IMR-90 (cell line): ENCODE measurements around the gene OTULINL. TPM values are rescaled to one million over a fixed set of nuclear protein-coding genes. Genes with fewer than 3 reads are reported as not detected.

ENCODE experiments used
- ATAC-seq: fragments of 200-7000 bp; cut with Tn5 transposase; 2 replicates; pipeline ENCODE4 v1.9.1; 2020; ENCODE audit warnings: low read depth, mild to moderate bottlenecking, moderate library complexity
- BruUV-seq: library from RNA; stranded (reverse); fragments of 400-500 nt; replicated peaks from 2 replicates; lab custom pipeline; 2021; lab: Mats Ljungman, UMichigan
- CTCF ChIA-PET: fragments of 300-600 bp; formaldehyde crosslinking; extraction: SDS; loops from one replicate; lab custom pipeline; 2021; ENCODE audit warnings: antibody characterized with exemption; lab: Yijun Ruan, JAX
- POLR2A ChIA-PET: fragments of 300-600 bp; sonication (Branson Sonifier 250); formaldehyde crosslinking; loops from one replicate; lab custom pipeline; 2022; ENCODE audit warnings: antibody characterized with exemption; ENCODE audit not compliant: unreplicated experiment; lab: Charles Lee
- DNase-seq: peaks from one replicate; pipeline ENCODE4 v3.0.0; 2013
- H2AFZ ChIP-seq: replicated peaks from 2 replicates; pipeline ENCODE3; 2013; ENCODE audit warnings: low read length, mild to moderate bottlenecking; ENCODE audit not compliant: poor library complexity
- H2AK5ac ChIP-seq: 2 replicates; pipeline ENCODE4 v1.6.1; 2013; ENCODE audit warnings: low read depth, low read length, inconsistent platforms
- H2AK9ac ChIP-seq: replicated peaks from 2 replicates; pipeline ENCODE3; 2013; ENCODE audit warnings: mild to moderate bottlenecking, low read depth, low read length, moderate library complexity; ENCODE audit not compliant: poor library complexity
- H2BK120ac ChIP-seq: 2 replicates; pipeline ENCODE4 v1.6.1; 2013; ENCODE audit warnings: low read depth, low read length, inconsistent platforms
- H2BK15ac ChIP-seq: 3 replicates; pipeline ENCODE4 v1.6.1; 2013; ENCODE audit warnings: low read depth, low read length, inconsistent platforms
- H2BK20ac ChIP-seq: 2 replicates; pipeline ENCODE4 v1.6.1; 2013; ENCODE audit warnings: low read depth, mild to moderate bottlenecking, inconsistent platforms, low read length, moderate library complexity
- H2BK5ac ChIP-seq: 2 replicates; pipeline ENCODE4 v1.6.1; 2013; ENCODE audit warnings: mild to moderate bottlenecking, low read depth, low read length, inconsistent platforms; ENCODE audit not compliant: poor library complexity, severe bottlenecking
- H3K14ac ChIP-seq: replicated peaks from 2 replicates; pipeline ENCODE4 v1.6.1; 2013; ENCODE audit warnings: low read depth, low read length, inconsistent platforms
- H3K18ac ChIP-seq: 2 replicates; pipeline ENCODE4 v1.6.1; 2013; ENCODE audit warnings: low read depth, low read length, control low read depth
- H3K23ac ChIP-seq: 2 replicates; pipeline ENCODE4 v1.6.1; 2013; ENCODE audit warnings: low read depth, low read length, inconsistent platforms
- H3K27ac ChIP-seq: 2 replicates; pipeline ENCODE4 v1.5.1; 2013; ENCODE audit warnings: mild to moderate bottlenecking, control low read depth, low read length; ENCODE audit not compliant: insufficient read depth
- H3K27me3 ChIP-seq: 2 replicates; pipeline ENCODE4 v1.6.1; 2013; ENCODE audit warnings: low read length; ENCODE audit not compliant: control insufficient read depth, insufficient read depth
- H3K36me3 ChIP-seq: 2 replicates; pipeline ENCODE4 v1.6.1; 2013; ENCODE audit warnings: low read length, mixed read lengths; ENCODE audit not compliant: control insufficient read depth, insufficient read depth
- H3K4ac ChIP-seq: 2 replicates; pipeline ENCODE4 v1.6.1; 2013; ENCODE audit warnings: low read depth, low read length, inconsistent platforms
- H3K4me1 ChIP-seq: 2 replicates; pipeline ENCODE4 v1.6.1; 2013; ENCODE audit warnings: low read length, mixed read lengths; ENCODE audit not compliant: control insufficient read depth, insufficient read depth
- H3K4me2 ChIP-seq: 2 replicates; pipeline ENCODE4 v1.6.1; 2013; ENCODE audit warnings: low read depth, mild to moderate bottlenecking, control low read depth, low read length, moderate library complexity
- H3K4me3 ChIP-seq: 2 replicates; pipeline ENCODE4 v1.5.1; 2013; ENCODE audit warnings: low read depth, mild to moderate bottlenecking, control low read depth, low read length, moderate library complexity; ENCODE audit not compliant: insufficient read depth
- H3K56ac ChIP-seq: 2 replicates; pipeline ENCODE4 v1.6.1; 2013; ENCODE audit warnings: low read length, inconsistent platforms; ENCODE audit not compliant: insufficient read depth; ENCODE audit errors: extremely low read depth
- H3K79me1 ChIP-seq, 2 experiments: 2 replicates each; pipeline ENCODE4 v1.6.1; 2013; ENCODE audit warnings: low read length in 2 of 2, inconsistent platforms in 1 of 2, low read depth in 1 of 2
- H3K9ac ChIP-seq: 2 replicates; pipeline ENCODE4 v1.6.1; 2013; ENCODE audit warnings: low read depth, low read length, control low read depth
- H3K9me1 ChIP-seq: 2 replicates; pipeline ENCODE4 v1.6.1; 2013; ENCODE audit warnings: low read length, inconsistent platforms; ENCODE audit not compliant: insufficient read depth
- H3K9me3 ChIP-seq: 2 replicates; pipeline ENCODE4 v1.6.1; 2013; ENCODE audit warnings: low read length; ENCODE audit not compliant: control insufficient read depth, insufficient read depth
- H4K20me1 ChIP-seq: 2 replicates; pipeline ENCODE4 v1.6.1; 2013; ENCODE audit warnings: low read length, inconsistent platforms; ENCODE audit not compliant: insufficient read depth
- H4K5ac ChIP-seq: 2 replicates; pipeline ENCODE4 v1.6.1; 2013; ENCODE audit warnings: mild to moderate bottlenecking, low read depth, low read length, control low read depth
- H4K8ac ChIP-seq, 2 experiments: 2 replicates each; pipeline ENCODE4 v1.6.1; 2013; ENCODE audit warnings: low read depth in 2 of 2, low read length in 2 of 2, control low read depth in 1 of 2, inconsistent platforms in 1 of 2
- H4K91ac ChIP-seq: 2 replicates; pipeline ENCODE4 v1.6.1; 2013; ENCODE audit warnings: low read depth, low read length, inconsistent platforms; ENCODE audit not compliant: insufficient read depth
- CEBPB ChIP-seq: IDR thresholded peaks from 2 replicates; pipeline ENCODE4 v1.6.1; 2012; ENCODE audit warnings: low read depth, low read length, improper control_type of control experiment
- CHD1 ChIP-seq: IDR thresholded peaks from 2 replicates; pipeline ENCODE4 v1.6.1; 2012; ENCODE audit warnings: low read depth, low read length, improper control_type of control experiment
- FOS ChIP-seq: fragments of 150-350 bp; IDR thresholded peaks from 2 replicates; pipeline ENCODE4 v1.6.1; 2016; ENCODE audit warnings: low read depth, low read length
- MAFK ChIP-seq: IDR thresholded peaks from 2 replicates; pipeline ENCODE4 v1.6.1; 2012; ENCODE audit warnings: low read depth, low read length, improper control_type of control experiment
- NFE2L2 ChIP-seq: fragments of 150-350 bp; IDR thresholded peaks from 2 replicates; pipeline ENCODE4 v1.6.1; 2016; ENCODE audit warnings: low read depth, mild to moderate bottlenecking, low read length
- POLR2A ChIP-seq: IDR thresholded peaks from 2 replicates; pipeline ENCODE4 v1.6.1; 2012; ENCODE audit warnings: mild to moderate bottlenecking, low read depth, low read length
- RAD21 ChIP-seq: IDR thresholded peaks from 2 replicates; pipeline ENCODE4 v1.6.1; 2012; ENCODE audit warnings: low read length, improper control_type of control experiment
- RFX5 ChIP-seq: IDR thresholded peaks from 2 replicates; pipeline ENCODE4 v1.8.0; 2012; ENCODE audit warnings: low read depth, mild to moderate bottlenecking, low read length, moderate library complexity
- SMC3 ChIP-seq: fragments of 150-350 bp; IDR thresholded peaks from 2 replicates; pipeline ENCODE4 v1.6.1; 2016; ENCODE audit warnings: low read depth, mild to moderate bottlenecking, antibody characterized with exemption, low read length, moderate library complexity
- WGBS, 2 experiments: methylation state at CpG; one replicate each; pipeline versions ENCODE4 v1.1.5 to v1.1.7; 2013; ENCODE audit warnings: missing lambda C conversion rate in 2 of 2; ENCODE audit not compliant: insufficient read length in 1 of 2; ENCODE audit errors: extremely low coverage in 2 of 2; 5-methylcytosine and 5-hydroxymethylcytosine counted together
- dilution Hi-C: fragments of 300-500 bp; cut with HindIII; formaldehyde crosslinking; loops from one replicate; pipeline ENCODE4 v1.14.3; 2018; ENCODE audit warnings: low sequenced_read_pairs; ENCODE audit not compliant: unreplicated experiment
- in situ Hi-C: fragments of 300-500 bp; cut with MboI; formaldehyde crosslinking; loops from 3 replicates; pipeline ENCODE4 v1.14.3; 2019; ENCODE audit warnings: low sequenced_read_pairs, inconsistent platforms, mixed read lengths
- intact Hi-C: fragments of 100-400 bp; cut with micrococcal nuclease; formaldehyde crosslinking; loops from 2 replicates; pipeline ENCODE4 v1.10.0; 2022
- polyA plus RNA-seq, 3 experiments: library from polyadenylated mRNA; depleted of rRNA; stranded (reverse); fragments of >200 nt; gene quantifications; 2 replicates each; pipeline ENCODE4 v1.2.3, GENCODE V29; 2012; ENCODE audit warnings: low replicate concordance in 1 of 3
- total RNA-seq: library from RNA; depleted of rRNA; stranded (reverse); fragments of >200 nt; gene quantifications from 2 replicates; pipeline ENCODE4 v1.2.3, GENCODE V29; 2012
- TF ChIP-seq, protein P1 (sequence below): fragments of 150-350 bp; IDR thresholded peaks from 2 replicates; pipeline ENCODE4 v1.6.1; 2016; ENCODE audit warnings: low read depth, mild to moderate bottlenecking, low read length, moderate library complexity, borderline replicate concordance
- TF ChIP-seq, protein P2 (sequence below): fragments of 150-350 bp; IDR thresholded peaks from 2 replicates; pipeline ENCODE4 v1.6.1; 2017; ENCODE audit warnings: mild to moderate bottlenecking, antibody characterized with exemption, low read length, low read depth

Gene OTULINL
- total and polyA plus RNA-seq, 2 of the 4 experiments (the other 2 are of a cell fraction): 0.09 to 0.18 TPM

DNA sequence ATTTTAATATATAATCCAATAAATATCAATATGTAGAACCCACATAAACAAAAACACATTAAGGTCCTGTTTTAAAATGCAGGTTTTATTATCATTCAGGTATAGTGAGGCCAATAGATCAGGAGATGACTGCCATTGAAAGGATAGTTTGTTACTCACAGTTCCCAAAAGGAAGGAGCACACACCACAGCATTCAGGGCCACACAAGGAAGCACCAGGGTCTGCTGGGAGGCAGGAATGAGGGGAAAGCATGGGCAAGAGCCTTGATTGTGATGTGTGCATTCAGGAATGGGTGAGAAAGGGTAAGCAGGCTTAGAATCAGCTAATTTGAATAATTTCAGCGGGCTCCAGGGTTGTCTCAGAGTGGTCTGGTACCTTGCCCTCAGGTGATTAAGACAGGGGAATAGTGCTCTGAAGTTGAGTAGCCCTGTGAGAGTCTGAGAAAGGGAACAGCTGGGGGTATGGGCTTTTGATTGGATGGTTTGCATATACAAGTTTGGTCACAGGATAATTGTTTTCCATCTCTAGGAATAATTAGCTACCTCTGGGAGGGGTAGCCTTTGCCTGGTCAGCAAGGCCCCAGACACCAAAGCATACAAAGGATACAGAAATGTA is 63.1 kb downstream of the OTULINL start:
- dilution Hi-C loops (no loop called here), in situ Hi-C loops (loop anchor here (10.0 kb wide), 1 partner anchor 240 kb away; no protein-coding TSS in a partner anchor), intact Hi-C loops (loop anchor here (5.0 kb wide), 2 partner anchors 132 to 657 kb away; no protein-coding TSS in a partner anchor)
- DNase-seq: no peak
- CTCF ChIA-PET: no interaction called here
- Histone ChIP-seq H3K79me1 (no peaks in the 10 kb centered on the region), H2BK120ac (no peak overlapping the region), H2AK9ac (no peak overlapping the region), H3K4ac (no peak overlapping the region), H2BK5ac (no peak overlapping the region), H2BK20ac (no peak overlapping the region), H4K5ac (no peak overlapping the region), H4K91ac (no peak overlapping the region), H4K20me1 (no peaks in the 10 kb centered on the region), H3K27me3 (peaks cover 26% of the 10 kb centered on the region), H3K9me3 (no peaks in the 10 kb centered on the region), H3K4me3 (no peak overlapping the region), H3K9ac (no peak overlapping the region), H2AFZ (no peak overlapping the region), H2BK15ac (no peak overlapping the region), H3K56ac (no peak overlapping the region), H3K9me1 (no peaks in the 10 kb centered on the region), H3K27ac (no peak overlapping the region), H3K36me3 (no peaks in the 10 kb centered on the region), H3K18ac (no peak overlapping the region), H4K8ac (no peak overlapping the region), H2AK5ac (no peak overlapping the region), H3K4me1 (no peaks in the 10 kb centered on the region), H3K14ac (no peak overlapping the region), H3K23ac (no peak overlapping the region), H3K4me2 (no peak overlapping the region)
- ATAC-seq: no peak
- POLR2A ChIA-PET: no interaction called here
- TF ChIP-seq POLR2A: no peak
- no peak for TF ChIP-seq FOS
- TF ChIP-seq, protein P1, sequence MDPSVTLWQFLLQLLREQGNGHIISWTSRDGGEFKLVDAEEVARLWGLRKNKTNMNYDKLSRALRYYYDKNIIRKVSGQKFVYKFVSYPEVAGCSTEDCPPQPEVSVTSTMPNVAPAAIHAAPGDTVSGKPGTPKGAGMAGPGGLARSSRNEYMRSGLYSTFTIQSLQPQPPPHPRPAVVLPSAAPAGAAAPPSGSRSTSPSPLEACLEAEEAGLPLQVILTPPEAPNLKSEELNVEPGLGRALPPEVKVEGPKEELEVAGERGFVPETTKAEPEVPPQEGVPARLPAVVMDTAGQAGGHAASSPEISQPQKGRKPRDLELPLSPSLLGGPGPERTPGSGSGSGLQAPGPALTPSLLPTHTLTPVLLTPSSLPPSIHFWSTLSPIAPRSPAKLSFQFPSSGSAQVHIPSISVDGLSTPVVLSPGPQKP: no peak
- TF ChIP-seq NFE2L2: no peak
- no peak for TF ChIP-seq RFX5
- TF ChIP-seq MAFK: no peak
- no peak for TF ChIP-seq CHD1
- no peak for TF ChIP-seq CEBPB
- TF ChIP-seq, protein P2, sequence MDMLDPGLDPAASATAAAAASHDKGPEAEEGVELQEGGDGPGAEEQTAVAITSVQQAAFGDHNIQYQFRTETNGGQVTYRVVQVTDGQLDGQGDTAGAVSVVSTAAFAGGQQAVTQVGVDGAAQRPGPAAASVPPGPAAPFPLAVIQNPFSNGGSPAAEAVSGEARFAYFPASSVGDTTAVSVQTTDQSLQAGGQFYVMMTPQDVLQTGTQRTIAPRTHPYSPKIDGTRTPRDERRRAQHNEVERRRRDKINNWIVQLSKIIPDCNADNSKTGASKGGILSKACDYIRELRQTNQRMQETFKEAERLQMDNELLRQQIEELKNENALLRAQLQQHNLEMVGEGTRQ: no peak
- no peak for TF ChIP-seq SMC3
- TF ChIP-seq RAD21: no peak
- 60% methylated on average over 1 of the region's 1 CpG; no CpG with 5 or more reads in 1 of the 2 experiments for WGBS, 2 experiments
- BruUV-seq: no TSS peak
